GM23338 (cell line): Measurements from ENCODE around the gene RBPMS2. TPM values are rescaled to one million over a fixed set of nuclear protein-coding genes. Genes with fewer than 3 reads are reported as not detected.

Experiments
- ATAC-seq: fragments of 200-7000 bp; cut with Tn5 transposase; 3 replicates; pipeline ENCODE4 v1.9.1; 2020
- DNase-seq: peaks from one replicate; pipeline ENCODE4 v3.0.0-alpha.2; 2015; ENCODE audit warnings: low spot score
- H2AFZ ChIP-seq: fragments of 200-600 bp; sonication (generic); 2 replicates; pipeline ENCODE4 v1.8.0; 2016; ENCODE audit warnings: antibody characterized with exemption, mild to moderate bottlenecking, moderate library complexity
- H3F3A ChIP-seq: fragments of 200-600 bp; sonication (generic); replicated peaks from 2 replicates; pipeline ENCODE4 v1.8.0; 2017; ENCODE audit warnings: antibody characterized with exemption, mixed run types, low read depth
- H3K27ac ChIP-seq: fragments of 200-600 bp; sonication (generic); 2 replicates; pipeline ENCODE4 v1.6.1; 2016; ENCODE audit warnings: low read depth
- H3K27me3 ChIP-seq: fragments of 200-600 bp; sonication (generic); 2 replicates; pipeline ENCODE4 v1.8.0; 2016; ENCODE audit warnings: mild to moderate bottlenecking, mixed run types, moderate library complexity; ENCODE audit not compliant: insufficient read depth
- H3K36me3 ChIP-seq: fragments of 200-600 bp; sonication (generic); 2 replicates; pipeline ENCODE4 v1.8.0; 2016; ENCODE audit warnings: mild to moderate bottlenecking; ENCODE audit not compliant: insufficient read depth
- H3K4me1 ChIP-seq: fragments of 200-600 bp; sonication (generic); 2 replicates; pipeline ENCODE4 v1.8.0; 2016; ENCODE audit warnings: mild to moderate bottlenecking, moderate library complexity; ENCODE audit not compliant: insufficient read depth
- H3K4me2 ChIP-seq: fragments of 200-600 bp; sonication (generic); 2 replicates; pipeline ENCODE4 v1.7.1; 2017; ENCODE audit warnings: mixed run types
- H3K4me3 ChIP-seq: fragments of 200-600 bp; sonication (generic); 2 replicates; pipeline ENCODE4 v1.6.1; 2016; ENCODE audit warnings: mixed run types
- H3K79me2 ChIP-seq: fragments of 200-600 bp; sonication (generic); replicated peaks from 2 replicates; pipeline ENCODE4 v1.8.0; 2017; ENCODE audit warnings: mild to moderate bottlenecking; ENCODE audit not compliant: insufficient read depth
- H3K9me2 ChIP-seq: fragments of 200-600 bp; sonication (generic); 2 replicates; pipeline ENCODE4 v1.8.0; 2017; ENCODE audit not compliant: insufficient read depth
- H4K20me1 ChIP-seq: fragments of 200-600 bp; sonication (generic); replicated peaks from 2 replicates; pipeline ENCODE4 v1.8.0; 2017; ENCODE audit warnings: mild to moderate bottlenecking; ENCODE audit not compliant: insufficient read depth
- H3K27ac Mint-ChIP-seq: 2 replicates; pipeline ENCODE4 v1.8.0; 2020; ENCODE audit warnings: inconsistent platforms, mild to moderate bottlenecking, moderate library complexity, mixed read lengths
- H3K27me3 Mint-ChIP-seq: 3 replicates; pipeline ENCODE4 v1.8.0; 2022; ENCODE audit warnings: low read depth, mild to moderate bottlenecking, moderate library complexity, mixed read lengths, inconsistent platforms; ENCODE audit not compliant: insufficient read depth, poor library complexity
- H3K36me3 Mint-ChIP-seq: 3 replicates; pipeline ENCODE4 v1.8.0; 2021; ENCODE audit warnings: low read depth, mild to moderate bottlenecking, inconsistent platforms, moderate library complexity, mixed read lengths
- H3K4me1 Mint-ChIP-seq: 3 replicates; pipeline ENCODE4 v1.8.0; 2020; ENCODE audit warnings: mild to moderate bottlenecking, inconsistent platforms, mixed read lengths
- H3K4me3 Mint-ChIP-seq: 3 replicates; pipeline ENCODE4 v1.8.0; 2021; ENCODE audit warnings: moderate library complexity, mild to moderate bottlenecking, inconsistent platforms, mixed read lengths
- H3K9me3 Mint-ChIP-seq: 3 replicates; pipeline ENCODE4 v1.8.0; 2020; ENCODE audit warnings: moderate library complexity, mild to moderate bottlenecking, inconsistent platforms, mixed read lengths
- CREB1 ChIP-seq: fragments of 250-450 bp; sonication (Bioruptor Pico); IDR thresholded peaks from 2 replicates; pipeline ENCODE4 v1.5.0; 2020; ENCODE audit warnings: low read depth, mild to moderate bottlenecking, moderate library complexity
- CTCF ChIP-seq, 2 experiments: fragments of 200-600 bp in 1 of 2; sonication (generic) in 1 of 2; conservative IDR thresholded peaks; 2 replicates each; pipeline versions ENCODE4 v1.5.1 to v1.6.1; 2016 to 2017; ENCODE audit warnings: antibody characterized with exemption in 2 of 2, low read depth in 2 of 2, mild to moderate bottlenecking in 2 of 2, moderate library complexity in 1 of 2
- EZH2 ChIP-seq: fragments of 200-600 bp; sonication (generic); IDR thresholded peaks from one replicate; pipeline ENCODE4 v1.8.0; 2017; ENCODE audit warnings: antibody characterized with exemption, mild to moderate bottlenecking, low read depth; ENCODE audit not compliant: unreplicated experiment
- EZH2phosphoT487 ChIP-seq: fragments of 200-600 bp; sonication (generic); IDR thresholded peaks from one replicate; pipeline ENCODE4 v1.8.1; 2018; ENCODE audit warnings: antibody characterized with exemption; ENCODE audit not compliant: unreplicated experiment
- POLR2AphosphoS5 ChIP-seq: IDR thresholded peaks from 2 replicates; pipeline ENCODE4 v1.6.1; 2016; ENCODE audit warnings: antibody characterized with exemption, low read depth
- STAT1 ChIP-seq: IDR thresholded peaks from one replicate; pipeline ENCODE4 v1.6.1; 2016; ENCODE audit warnings: antibody characterized with exemption; ENCODE audit not compliant: unreplicated experiment
- ZNF331 ChIP-seq: fragments of 250-450 bp; sonication (Bioruptor Pico); IDR thresholded peaks from 2 replicates; pipeline ENCODE4 v1.5.0; 2020; ENCODE audit warnings: low read depth, mild to moderate bottlenecking, moderate library complexity
- polyA plus RNA-seq: library from polyadenylated mRNA; unstranded; fragments of >200 nt; fragmentation: Nextera tagmentation; extraction: Ambion mirVana; gene quantifications from 2 replicates; pipeline ENCODE4 v1.2.1, GENCODE V29; 2016
- total RNA-seq: library from RNA; depleted of rRNA; stranded (reverse); fragments of >200 nt; shearing (Covaris generic); gene quantifications from 2 replicates; pipeline ENCODE4 v1.2.3, GENCODE V29; 2014
- TF ChIP-seq, protein P1 (sequence below): IDR thresholded peaks from one replicate; pipeline ENCODE4 v1.6.1; 2018; ENCODE audit warnings: antibody characterized with exemption; ENCODE audit not compliant: unreplicated experiment

The RBPMS2 gene
- total and polyA plus RNA-seq, 2 experiments from 2014 or later = 53.3 to 171 TPM

- TF ChIP-seq CTCF (conservative IDR thresholded peaks at IDR 0.05; ENCODE audit: low read depth in 2 of 2) = no peak
- TF ChIP-seq EZH2phosphoT487 = no peak
- TF ChIP-seq, protein P1, sequence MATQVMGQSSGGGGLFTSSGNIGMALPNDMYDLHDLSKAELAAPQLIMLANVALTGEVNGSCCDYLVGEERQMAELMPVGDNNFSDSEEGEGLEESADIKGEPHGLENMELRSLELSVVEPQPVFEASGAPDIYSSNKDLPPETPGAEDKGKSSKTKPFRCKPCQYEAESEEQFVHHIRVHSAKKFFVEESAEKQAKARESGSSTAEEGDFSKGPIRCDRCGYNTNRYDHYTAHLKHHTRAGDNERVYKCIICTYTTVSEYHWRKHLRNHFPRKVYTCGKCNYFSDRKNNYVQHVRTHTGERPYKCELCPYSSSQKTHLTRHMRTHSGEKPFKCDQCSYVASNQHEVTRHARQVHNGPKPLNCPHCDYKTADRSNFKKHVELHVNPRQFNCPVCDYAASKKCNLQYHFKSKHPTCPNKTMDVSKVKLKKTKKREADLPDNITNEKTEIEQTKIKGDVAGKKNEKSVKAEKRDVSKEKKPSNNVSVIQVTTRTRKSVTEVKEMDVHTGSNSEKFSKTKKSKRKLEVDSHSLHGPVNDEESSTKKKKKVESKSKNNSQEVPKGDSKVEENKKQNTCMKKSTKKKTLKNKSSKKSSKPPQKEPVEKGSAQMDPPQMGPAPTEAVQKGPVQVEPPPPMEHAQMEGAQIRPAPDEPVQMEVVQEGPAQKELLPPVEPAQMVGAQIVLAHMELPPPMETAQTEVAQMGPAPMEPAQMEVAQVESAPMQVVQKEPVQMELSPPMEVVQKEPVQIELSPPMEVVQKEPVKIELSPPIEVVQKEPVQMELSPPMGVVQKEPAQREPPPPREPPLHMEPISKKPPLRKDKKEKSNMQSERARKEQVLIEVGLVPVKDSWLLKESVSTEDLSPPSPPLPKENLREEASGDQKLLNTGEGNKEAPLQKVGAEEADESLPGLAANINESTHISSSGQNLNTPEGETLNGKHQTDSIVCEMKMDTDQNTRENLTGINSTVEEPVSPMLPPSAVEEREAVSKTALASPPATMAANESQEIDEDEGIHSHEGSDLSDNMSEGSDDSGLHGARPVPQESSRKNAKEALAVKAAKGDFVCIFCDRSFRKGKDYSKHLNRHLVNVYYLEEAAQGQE = no peak
- TF ChIP-seq EZH2 = no peak
- TF ChIP-seq ZNF331 = no peak
- TF ChIP-seq STAT1 = no peak
Observed at GRCh38 chr15:64774629-64775493, 528 bp downstream of the RBPMS2 start (continued).

DNA sequence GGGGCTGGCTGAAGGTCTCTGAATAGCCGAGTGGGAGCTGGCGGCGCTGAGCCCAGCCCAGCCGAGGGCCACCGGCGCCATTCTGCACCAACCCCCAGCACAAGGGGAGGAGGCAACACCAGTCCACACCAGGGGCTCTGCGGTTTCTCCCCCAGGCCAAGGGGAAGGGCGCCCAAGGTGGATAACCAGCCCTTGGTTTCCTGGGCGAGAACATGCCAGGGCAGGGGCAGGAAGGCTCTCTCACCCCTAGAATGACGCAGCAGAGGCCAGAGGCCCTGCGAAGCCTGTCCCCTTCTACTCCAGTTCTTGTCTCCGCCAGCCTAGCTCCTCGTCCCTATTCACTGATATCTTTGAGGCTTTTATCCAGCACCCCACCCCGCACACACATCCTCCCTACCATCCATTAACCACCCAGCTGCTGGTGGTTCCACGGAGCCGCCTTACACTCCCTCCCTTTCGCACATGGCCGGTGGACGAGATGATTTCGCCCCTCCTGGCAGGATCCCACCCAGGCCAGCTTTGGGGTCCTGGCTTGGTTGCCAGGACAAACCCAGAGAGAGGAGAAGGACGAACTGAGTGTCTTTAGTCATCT is 1.3 kb downstream of the RBPMS2 start:
- Histone ChIP-seq H3K36me3 (no peaks in the 10 kb centered on the region), H4K20me1 (peaks cover 34% of the 10 kb centered on the region), H3K27ac (peak overlapping the region; percentile 91), H3K9me2 (no peaks in the 10 kb centered on the region), H3K79me2 (peaks cover 90% of the 10 kb centered on the region), H2AFZ (no peak overlapping the region), H3K27me3 (no peaks in the 10 kb centered on the region), H3F3A (peaks cover 8% of the 10 kb centered on the region; the same call in 1 of the 2 replicates), H3K4me3 (peak overlapping the region; percentile 98), H3K4me2 (peak overlapping the region; percentile 100), H3K4me1 (peaks cover 73% of the 10 kb centered on the region)
- peak overlapping the region; percentile 99 for H3K4me3 Mint-ChIP-seq
- peak overlapping the region; percentile 98 for H3K27ac Mint-ChIP-seq
- peaks cover 4% of the 10 kb centered on the region; the same call in 2 of the 3 replicates for H3K9me3 Mint-ChIP-seq
- H3K27me3 Mint-ChIP-seq = peaks cover 14% of the 10 kb centered on the region
- ATAC-seq = peak; percentile 21
- peaks cover 54% of the 10 kb centered on the region for H3K4me1 Mint-ChIP-seq
- no peak for DNase-seq
- H3K36me3 Mint-ChIP-seq = peaks cover 28% of the 10 kb centered on the region
- TF ChIP-seq POLR2AphosphoS5 (peak; percentile 20; the same call in 1 of the 2 replicates), CREB1 (no peak), CTCF (conservative IDR thresholded peaks at IDR 0.05; ENCODE audit: low read depth in 2 of 2) (no peak)
